SH-SY5Y (cell line): ENCODE data around the gene MOK.

Experiments used
- GATA2 ChIP-seq: IDR thresholded peaks from 2 replicates; pipeline ENCODE4 v1.6.1; 2011; ENCODE audit warnings: mild to moderate bottlenecking, low read depth, low read length
- GATA3 ChIP-seq: IDR thresholded peaks from 2 replicates; pipeline ENCODE4 v1.6.1; 2011; ENCODE audit warnings: low read depth, mild to moderate bottlenecking, low read length, moderate library complexity

DNA sequence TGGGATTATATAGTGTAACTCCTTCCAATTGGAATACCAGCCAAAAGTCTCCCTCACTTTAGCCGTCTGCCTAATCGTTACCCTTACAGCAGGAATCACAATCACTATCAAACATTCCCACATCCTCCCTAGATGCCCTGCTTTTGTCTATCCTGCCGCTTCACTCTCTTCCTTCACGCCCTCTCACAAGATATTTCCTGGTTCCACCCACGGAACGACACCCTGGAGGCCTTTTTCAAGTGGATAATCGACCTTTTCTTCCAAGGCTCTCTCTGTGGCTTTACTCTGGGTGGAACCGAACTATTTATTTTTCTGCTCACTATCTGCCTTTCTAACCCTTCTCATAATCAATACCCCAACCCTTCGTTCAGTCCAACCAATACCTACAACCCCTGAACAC lies 58.9 kb downstream of the MOK start:
- TF ChIP-seq GATA2 (no peak), GATA3 (no peak)
